HepG2 (cell line): ENCODE data around the gene TEF. TPM values are rescaled to one million over a fixed set of nuclear protein-coding genes. Genes with fewer than 3 reads are reported as not detected.

Experiments used
- BCL3 ChIP-seq: sonication (generic); formaldehyde crosslinking; IDR thresholded peaks from 2 replicates; pipeline ENCODE4 v1.5.1; 2020; ENCODE audit warnings: mild to moderate bottlenecking, missing genetic modification reagents, moderate library complexity
- CEBPG ChIP-seq: IDR thresholded peaks from 2 replicates; pipeline ENCODE4 v1.6.1; 2016
- CREM ChIP-seq, 2 experiments: sonication (generic) in 1 of 2; formaldehyde crosslinking in 1 of 2; IDR thresholded peaks; 2 replicates each; pipeline versions ENCODE4 v1.4.0 to v1.6.1; 2016 to 2020; ENCODE audit warnings: antibody characterized with exemption in 1 of 2, mild to moderate bottlenecking in 1 of 2, missing genetic modification reagents in 1 of 2
- HMGXB3 ChIP-seq: sonication (generic); formaldehyde crosslinking; IDR thresholded peaks from 2 replicates; pipeline ENCODE4 v1.4.0; 2020; ENCODE audit warnings: missing genetic modification reagents, borderline replicate concordance
- KDM6A ChIP-seq: IDR thresholded peaks from 2 replicates; pipeline ENCODE4 v1.6.1; 2016; ENCODE audit warnings: low read depth
- MBNL3 ChIP-seq: fragments of 250-450 bp; sonication (Bioruptor Pico); conservative IDR thresholded peaks from 2 replicates; pipeline ENCODE4 v1.8.0; 2022; ENCODE audit warnings: mild to moderate bottlenecking, inconsistent platforms
- MED8 ChIP-seq: sonication (generic); formaldehyde crosslinking; IDR thresholded peaks from 2 replicates; pipeline ENCODE4 v1.8.1; 2023; ENCODE audit warnings: mild to moderate bottlenecking, missing genetic modification reagents; ENCODE audit not compliant: insufficient replicate concordance
- NCOA5 ChIP-seq: sonication (generic); formaldehyde crosslinking; IDR thresholded peaks from 2 replicates; pipeline ENCODE4 v1.4.0; 2020; ENCODE audit warnings: missing genetic modification reagents
- NFIB ChIP-seq: sonication (generic); formaldehyde crosslinking; IDR thresholded peaks from 2 replicates; pipeline ENCODE4 v1.9.0; 2021; ENCODE audit warnings: missing genetic modification reagents, mild to moderate bottlenecking, borderline replicate concordance
- NR2C2 ChIP-seq: sonication (generic); formaldehyde crosslinking; IDR thresholded peaks from 2 replicates; pipeline ENCODE4 v1.4.0; 2020; ENCODE audit warnings: missing genetic modification reagents, mild to moderate bottlenecking, moderate library complexity, borderline replicate concordance
- NR2F6 ChIP-seq, 2 experiments: IDR thresholded peaks; 2 replicates each; pipeline ENCODE4 v1.6.1; 2016; ENCODE audit warnings: antibody characterized with exemption in 1 of 2, mild to moderate bottlenecking in 1 of 2
- RFXAP ChIP-seq: sonication (generic); formaldehyde crosslinking; IDR thresholded peaks from 2 replicates; pipeline ENCODE4 v1.4.0; 2020; ENCODE audit warnings: missing genetic modification reagents, borderline replicate concordance
- SMARCC2 ChIP-seq: fragments of 450-650 bp; IDR thresholded peaks from 2 replicates; pipeline ENCODE4 v1.6.1; 2017; ENCODE audit warnings: antibody characterized with exemption, mild to moderate bottlenecking
- YEATS4 ChIP-seq: sonication (generic); formaldehyde crosslinking; IDR thresholded peaks from 2 replicates; pipeline ENCODE4 v1.4.0; 2020; ENCODE audit warnings: missing genetic modification reagents, borderline replicate concordance
- ZNF143 ChIP-seq: sonication (generic); formaldehyde crosslinking; IDR thresholded peaks from 2 replicates; pipeline ENCODE4 v1.4.0; 2020; ENCODE audit warnings: missing genetic modification reagents
- ZNF281 ChIP-seq: sonication (generic); formaldehyde crosslinking; IDR thresholded peaks from 2 replicates; pipeline ENCODE4 v1.4.0; 2020; ENCODE audit warnings: missing genetic modification reagents, borderline replicate concordance
- ZNF503 ChIP-seq: sonication (generic); formaldehyde crosslinking; IDR thresholded peaks from 2 replicates; pipeline ENCODE4 v1.4.0; 2020; ENCODE audit warnings: missing genetic modification reagents
- ZNF563 ChIP-seq: sonication (generic); formaldehyde crosslinking; IDR thresholded peaks from 2 replicates; pipeline ENCODE4 v1.8.0; 2022; ENCODE audit warnings: mild to moderate bottlenecking, moderate library complexity, missing genetic modification reagents
- ZNF773 ChIP-seq: sonication (generic); formaldehyde crosslinking; IDR thresholded peaks from 2 replicates; pipeline ENCODE4 v1.4.0; 2020; ENCODE audit warnings: missing genetic modification reagents, borderline replicate concordance
- polyA plus RNA-seq, 8 experiments: library from polyadenylated mRNA; depleted of rRNA in 3 of 8; stranded (reverse) in 7 of 8; unstranded in 1 of 8; fragments of >200 nt; fragmentation: Illumina TruSeq in 4 of 8; extraction: Trizol in 4 of 8; gene quantifications; 2 replicates each; pipeline versions ENCODE4 v1.2.1 to v1.2.3, GENCODE V29; 2011 to 2016; ENCODE audit warnings: low read depth in 4 of 8, missing spikeins in 1 of 8, mixed read lengths in 1 of 8; ENCODE audit not compliant: insufficient read depth in 1 of 8
- total RNA-seq, 5 experiments: library from RNA; depleted of rRNA; stranded (reverse); fragments of >200 nt; fragmentation: Illumina TruSeq; extraction: Trizol; gene quantifications; 2 replicates each; pipeline ENCODE4 v1.2.3, GENCODE V29; 2016; ENCODE audit warnings: low read depth in 1 of 5

Gene TEF
- total and polyA plus RNA-seq, 2 of the 13 experiments (the other 11 are each of a cell fraction or from before 2014, with no cell fraction given) = 7.6 to 11.2 TPM

- TF ChIP-seq NR2F6 (IDR thresholded peaks at IDR 0.05) (peak; percentile 44; the same call in 1 of the 2 replicates), NR2F6 (CRISPR knock-in tag; IDR thresholded peaks at IDR 0.05) (peak; percentile 77; the same call in 1 of the 2 replicates), HMGXB3 (CRISPR knock-in tag) (peak; percentile 68; the same call in 1 of the 2 replicates), NFIB (CRISPR knock-in tag) (no peak), SMARCC2 (no peak), YEATS4 (CRISPR knock-in tag) (no peak), MBNL3 (no peak), ZNF281 (CRISPR knock-in tag) (no peak), ZNF773 (CRISPR knock-in tag) (no peak), MED8 (CRISPR knock-in tag) (no peak), ZNF503 (CRISPR knock-in tag) (no peak), ZNF563 (CRISPR knock-in tag) (no peak), KDM6A (CRISPR knock-in tag) (no peak), NR2C2 (CRISPR knock-in tag) (peak; percentile 36; the same call in 1 of the 2 replicates), NCOA5 (CRISPR knock-in tag) (no peak), RFXAP (CRISPR knock-in tag) (no peak; the same call in 1 of the 2 replicates), ZNF143 (CRISPR knock-in tag) (no peak), BCL3 (CRISPR knock-in tag) (no peak), CEBPG (CRISPR knock-in tag) (peak; percentile 39; the same call in 1 of the 2 replicates), CREM (IDR thresholded peaks at IDR 0.05) (no peak), CREM (CRISPR knock-in tag; IDR thresholded peaks at IDR 0.05) (no peak)
These were observed 22.0 kb downstream of the TEF start (continued) for GRCh38 chr22:41403532-41404318.
